CD14-positive monocyte (primary cell): Measurements from ENCODE around the gene CDKN2D. TPM values are rescaled to one million over a fixed set of nuclear protein-coding genes. Genes with fewer than 3 reads are reported as not detected.

Source experiments
- DNase-seq, 3 donors: peaks; one replicate each; pipeline ENCODE4 v3.0.0-alpha.2; 2011 to 2022
- H2AFZ ChIP-seq: 2 replicates; pipeline ENCODE4 v1.6.0; 2012; ENCODE audit warnings: mild to moderate bottlenecking, low read depth, low read length, inconsistent platforms; ENCODE audit not compliant: insufficient read depth, poor library complexity, severe bottlenecking
- H3K27ac ChIP-seq, 2 donors: 1 replicate in 1 of 2; 2 replicates in 1 of 2; pipeline ENCODE4 v1.5.1; 2012 to 2013; ENCODE audit warnings: low read length in 2 of 2, control low read depth in 1 of 2, inconsistent platforms in 1 of 2, low read depth in 1 of 2, mild to moderate bottlenecking in 1 of 2
- H3K27me3 ChIP-seq, 2 donors: one replicate each; pipeline versions ENCODE4 v1.6.0 to v1.6.1; 2011 to 2013; ENCODE audit warnings: low read length in 2 of 2; ENCODE audit not compliant: control insufficient read depth in 2 of 2, insufficient read depth in 2 of 2
- H3K36me3 ChIP-seq, 2 donors: replicated peaks in 1 of 2; 1 replicate in 1 of 2; 2 replicates in 1 of 2; pipeline versions ENCODE4 v1.5.1 to v1.6.1; 2012 to 2013; ENCODE audit warnings: low read length in 2 of 2, control low read depth in 1 of 2, inconsistent platforms in 1 of 2, mild to moderate bottlenecking in 1 of 2; ENCODE audit not compliant: insufficient read depth in 2 of 2, control insufficient read depth in 1 of 2
- H3K4me1 ChIP-seq, 2 donors: 1 replicate in 1 of 2; 2 replicates in 1 of 2; pipeline versions ENCODE4 v1.5.1 to v1.6.1; 2012 to 2013; ENCODE audit warnings: low read length in 2 of 2, control low read depth in 1 of 2, inconsistent platforms in 1 of 2, mild to moderate bottlenecking in 1 of 2, moderate library complexity in 1 of 2; ENCODE audit not compliant: insufficient read depth in 2 of 2, control insufficient read depth in 1 of 2
- H3K4me2 ChIP-seq: replicated peaks from 2 replicates; pipeline ENCODE3; 2012; ENCODE audit warnings: low read length, moderate library complexity, mild to moderate bottlenecking; ENCODE audit not compliant: poor library complexity, severe bottlenecking; ENCODE audit errors: extremely low read depth
- H3K4me3 ChIP-seq, 3 experiments: fragments of 200-600 bp in 1 of 3; sonication (generic) in 1 of 3; replicated peaks in 1 of 3; 1 replicate in 2 of 3; 2 replicates in 1 of 3; pipeline ENCODE4 v1.5.1; 2011 to 2013; ENCODE audit warnings: low read length in 3 of 3, mild to moderate bottlenecking in 3 of 3, control low read depth in 2 of 3, low read depth in 2 of 3, inconsistent platforms in 1 of 3, moderate library complexity in 1 of 3
- H3K79me2 ChIP-seq: 2 replicates; pipeline ENCODE4 v1.6.0; 2012; ENCODE audit warnings: mild to moderate bottlenecking, control low read depth, inconsistent platforms, low read length, moderate library complexity; ENCODE audit not compliant: insufficient read depth
- H3K9ac ChIP-seq: 2 replicates; pipeline ENCODE4 v1.6.0; 2017; ENCODE audit warnings: low read length, mild to moderate bottlenecking; ENCODE audit not compliant: insufficient read depth, poor library complexity, severe bottlenecking
- H3K9me3 ChIP-seq, 2 donors: replicated peaks in 1 of 2; 1 replicate in 1 of 2; 2 replicates in 1 of 2; pipeline versions ENCODE4 v1.5.1 to v1.6.1; 2012 to 2013; ENCODE audit warnings: low read length in 2 of 2, control low read depth in 1 of 2; ENCODE audit not compliant: control insufficient read depth in 1 of 2, insufficient read depth in 1 of 2
- H4K20me1 ChIP-seq: 2 replicates; pipeline ENCODE4 v1.6.0; 2012; ENCODE audit warnings: mild to moderate bottlenecking, low read length, control low read depth, moderate library complexity; ENCODE audit not compliant: insufficient read depth
- H3K27ac Mint-ChIP-seq, 7 donors: one replicate each; pipeline ENCODE4 v1.8.0; 2020; ENCODE audit warnings: mild to moderate bottlenecking in 7 of 7, mixed read lengths in 7 of 7, moderate library complexity in 6 of 7, inconsistent platforms in 2 of 7
- H3K27me3 Mint-ChIP-seq, 3 donors: one replicate each; pipeline ENCODE4 v1.8.0; 2021 to 2022; ENCODE audit warnings: low read depth in 3 of 3, mild to moderate bottlenecking in 3 of 3, mixed read lengths in 3 of 3, moderate library complexity in 3 of 3, inconsistent platforms in 1 of 3
- H3K36me3 Mint-ChIP-seq, 2 donors: one replicate each; pipeline ENCODE4 v1.8.0; 2020; ENCODE audit warnings: mixed read lengths in 2 of 2, inconsistent platforms in 1 of 2, mild to moderate bottlenecking in 1 of 2
- H3K4me1 Mint-ChIP-seq: one replicate; pipeline ENCODE4 v1.8.0; 2020; ENCODE audit warnings: mild to moderate bottlenecking, mixed read lengths
- H3K4me3 Mint-ChIP-seq, 2 donors: one replicate each; pipeline ENCODE4 v1.8.0; 2020; ENCODE audit warnings: mild to moderate bottlenecking in 2 of 2, mixed read lengths in 2 of 2, moderate library complexity in 1 of 2
- H3K9me3 Mint-ChIP-seq, 7 donors: one replicate each; pipeline ENCODE4 v1.8.0; 2020 to 2022; ENCODE audit warnings: mixed read lengths in 7 of 7, mild to moderate bottlenecking in 6 of 7, moderate library complexity in 6 of 7, inconsistent platforms in 2 of 7
- CTCF ChIP-seq: fragments of 200-600 bp; IDR thresholded peaks from one replicate; pipeline ENCODE4 v1.8.0; 2022; ENCODE audit warnings: antibody characterized with exemption, mild to moderate bottlenecking
- WGBS: methylation state at CpG from one replicate; pipeline ENCODE4 v1.1.5; 2013; ENCODE audit warnings: missing lambda C conversion rate; ENCODE audit not compliant: insufficient coverage; 5-methylcytosine and 5-hydroxymethylcytosine counted together
- intact Hi-C, 2 donors: fragments of 100-400 bp; cut with micrococcal nuclease; formaldehyde crosslinking; loops; one replicate each; pipeline versions ENCODE4 v1.15.0 to v1.15.1; 2023
- polyA plus RNA-seq, 3 donors: library from polyadenylated mRNA; depleted of rRNA in 1 of 3; unstranded in 2 of 3; stranded (reverse) in 1 of 3; fragments of 300-500 nt in 2 of 3; fragments of >200 nt in 1 of 3; fragmentation: Illumina TruSeq in 2 of 3; gene quantifications; 1 replicate in 2 of 3; 2 replicates in 1 of 3; pipeline ENCODE4 v1.2.3, GENCODE V29; 2012 to 2021

Gene CDKN2D
- polyA plus RNA-seq, 3 donors, result 115 to 166 (median 130) TPM

DNA sequence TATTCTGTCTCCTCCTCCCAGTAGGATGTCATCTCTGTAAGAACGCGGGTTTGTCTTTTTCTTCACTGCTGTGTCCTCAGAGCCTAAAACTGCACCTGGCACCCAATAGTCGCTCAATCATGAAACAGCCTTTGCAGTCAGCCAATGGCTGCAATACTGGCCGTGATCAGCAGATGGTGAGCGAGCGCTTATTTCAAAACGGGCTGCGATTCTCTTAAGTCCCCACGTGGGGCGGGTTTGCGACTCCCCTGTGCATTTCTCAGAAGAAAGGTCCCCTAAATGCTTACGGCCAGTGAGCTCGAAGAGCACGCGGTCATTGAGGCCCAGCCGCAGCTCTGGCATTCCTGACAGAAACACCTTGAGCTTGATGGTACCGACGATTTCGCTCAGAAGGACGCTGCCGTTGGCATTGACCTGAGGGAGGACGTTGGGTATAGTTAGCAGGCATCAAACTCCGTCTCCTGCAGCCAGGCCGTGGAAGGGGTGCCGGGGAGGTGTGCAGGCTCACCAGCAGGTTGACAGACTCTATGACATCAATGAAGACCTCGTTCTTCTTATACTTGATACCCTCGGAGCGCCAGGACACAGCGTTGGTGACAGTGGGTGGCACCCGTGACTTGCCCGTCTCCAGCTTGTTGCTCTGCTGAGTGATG, 12.3 kb upstream of the CDKN2D start:
- WGBS, result 20% methylated on average over 26 of the region's 31 CpGs
- Histone ChIP-seq H3K79me2 (no peaks in the 10 kb centered on the region), H3K9me3 (no peaks in the 10 kb centered on the region), H3K27ac (no peak overlapping the region), H3K27me3 (no peaks in the 10 kb centered on the region), H4K20me1 (no peaks in the 10 kb centered on the region), H3K9ac (no peak overlapping the region), H3K4me2 (peak overlapping the region; percentile 27), H2AFZ (peak overlapping the region; percentile 45), H3K4me1 (peaks cover 0 to 3% of the 10 kb centered on the region in 2 donors), H3K36me3 (no peaks in the 10 kb centered on the region), H3K4me3 (no peak overlapping the region)
- Mint-ChIP-seq H3K9me3 (no peaks in the 10 kb centered on the region), H3K27ac (peak overlapping the region in 1 of 7 donors; percentile 50), H3K4me1 (peaks cover 16% of the 10 kb centered on the region), H3K27me3 (peaks cover 3 to 11% (median 10%) of the 10 kb centered on the region in 3 donors), H3K36me3 (no peaks in the 10 kb centered on the region), H3K4me3 (peak overlapping the region in 1 of 2 donors; percentile 21)
- TF ChIP-seq CTCF, result peak; percentile 98
- intact Hi-C loops, result loop anchor here (1.0 to 2.0 kb wide), 3 partner anchors 63 to 118 kb away; no protein-coding TSS in a partner anchor
- DNase-seq, result peak; percentile 83 to 93 (median 87)

DNA sequence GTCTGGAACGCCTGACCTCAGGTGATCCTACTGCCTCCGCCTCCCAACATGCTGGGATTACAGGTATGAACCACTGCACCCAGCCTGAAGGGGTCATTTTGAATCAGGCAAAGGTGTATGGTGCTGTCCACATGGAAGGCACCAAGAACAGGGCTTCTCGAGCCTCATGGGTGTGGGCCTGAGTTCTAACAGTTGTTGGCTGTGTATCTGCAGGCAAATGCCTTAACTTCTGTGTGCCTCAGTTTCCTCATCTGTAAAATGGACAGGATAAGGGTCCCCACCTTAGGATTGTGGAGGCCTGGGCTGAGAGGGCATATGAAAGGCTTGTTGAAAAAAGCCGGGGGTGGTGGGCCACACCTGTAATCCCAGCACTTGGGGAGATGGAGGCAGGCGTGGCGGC, 9.2 kb upstream of the CDKN2D start:
- no peaks in the 10 kb centered on the region for H4K20me1 ChIP-seq
- peaks cover 2 to 10% (median 4%) of the 10 kb centered on the region in 3 donors for H3K27me3 Mint-ChIP-seq
- H3K36me3 ChIP-seq, result no peaks in the 10 kb centered on the region
- intact Hi-C loops, result no loop called here
- H3K79me2 ChIP-seq, result no peaks in the 10 kb centered on the region
- no peak overlapping the region for H3K27ac ChIP-seq
- no peak overlapping the region for H3K4me3 Mint-ChIP-seq
- peaks cover 7% of the 10 kb centered on the region for H3K4me1 Mint-ChIP-seq
- H3K9ac ChIP-seq, result no peak overlapping the region
- no peak overlapping the region for H3K4me3 ChIP-seq
- no peak for TF ChIP-seq CTCF
- H3K27me3 ChIP-seq, result no peaks in the 10 kb centered on the region
- peaks cover 0 to 3% of the 10 kb centered on the region in 2 donors for H3K4me1 ChIP-seq
- no peak overlapping the region for H3K4me2 ChIP-seq
- H3K9me3 ChIP-seq, result no peaks in the 10 kb centered on the region
- 90% methylated on average over 3 of the region's 6 CpGs for WGBS
- no peaks in the 10 kb centered on the region for H3K36me3 Mint-ChIP-seq
- H3K27ac Mint-ChIP-seq, result no peak overlapping the region
- no peak overlapping the region for H2AFZ ChIP-seq
- no peaks in the 10 kb centered on the region for H3K9me3 Mint-ChIP-seq
- no peak for DNase-seq
